Stimulated activated CD4-positive, alpha-beta T cell treated with anti-CD3 and anti-CD28 coated beads, Interleukin-1b, Interleukin-23, amount 100 ng/mL, for 1 hour (primary cell): ENCODE results near the gene USP17L10.
"Not testable (repeated sequence)": the region's sequence is repeated elsewhere in the genome, so short reads cannot be mapped to it uniquely, and the experiment has no call there.

Experiments used
- DNase-seq, 2 donors: peaks; one replicate each; pipeline ENCODE4 v3.0.0-alpha.2; 2020; ENCODE audit warnings: low read depth in 2 of 2

The USP17L10 gene, protein sequence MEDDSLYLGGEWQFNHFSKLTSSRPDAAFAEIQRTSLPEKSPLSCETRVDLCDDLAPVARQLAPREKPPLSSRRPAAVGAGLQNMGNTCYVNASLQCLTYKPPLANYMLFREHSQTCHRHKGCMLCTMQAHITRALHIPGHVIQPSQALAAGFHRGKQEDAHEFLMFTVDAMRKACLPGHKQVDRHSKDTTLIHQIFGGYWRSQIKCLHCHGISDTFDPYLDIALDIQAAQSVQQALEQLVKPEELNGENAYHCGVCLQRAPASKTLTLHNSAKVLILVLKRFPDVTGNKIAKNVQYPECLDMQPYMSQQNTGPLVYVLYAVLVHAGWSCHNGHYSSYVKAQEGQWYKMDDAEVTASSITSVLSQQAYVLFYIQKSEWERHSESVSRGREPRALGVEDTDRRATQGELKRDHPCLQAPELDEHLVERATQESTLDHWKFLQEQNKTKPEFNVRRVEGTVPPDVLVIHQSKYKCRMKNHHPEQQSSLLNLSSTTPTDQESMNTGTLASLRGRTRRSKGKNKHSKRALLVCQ

DNA sequence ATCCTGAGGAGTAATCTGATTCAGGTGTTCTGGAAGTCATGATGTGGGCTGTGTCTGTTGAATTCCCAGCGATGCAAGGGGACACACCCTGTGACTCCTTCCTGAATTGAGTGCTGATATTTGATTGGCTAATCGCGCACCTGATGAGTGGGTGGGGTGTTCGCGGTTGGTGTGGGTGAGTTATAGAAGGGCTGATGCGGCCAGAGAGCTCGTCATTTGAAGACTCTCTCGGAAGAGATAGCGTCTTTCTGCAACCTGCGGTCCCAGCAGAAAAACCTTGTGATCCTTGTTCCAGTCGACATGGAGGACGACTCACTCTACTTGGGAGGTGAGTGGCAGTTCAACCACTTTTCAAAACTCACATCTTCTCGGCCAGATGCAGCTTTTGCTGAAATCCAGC is at the start of gene USP17L10:
Gene USP17L10 (plus strand): TSS at position 301 of the 400 bp plus-strand sequence. CDS start 0 bp downstream, at position 301.
- not testable (repeated sequence) for DNase-seq

DNA sequence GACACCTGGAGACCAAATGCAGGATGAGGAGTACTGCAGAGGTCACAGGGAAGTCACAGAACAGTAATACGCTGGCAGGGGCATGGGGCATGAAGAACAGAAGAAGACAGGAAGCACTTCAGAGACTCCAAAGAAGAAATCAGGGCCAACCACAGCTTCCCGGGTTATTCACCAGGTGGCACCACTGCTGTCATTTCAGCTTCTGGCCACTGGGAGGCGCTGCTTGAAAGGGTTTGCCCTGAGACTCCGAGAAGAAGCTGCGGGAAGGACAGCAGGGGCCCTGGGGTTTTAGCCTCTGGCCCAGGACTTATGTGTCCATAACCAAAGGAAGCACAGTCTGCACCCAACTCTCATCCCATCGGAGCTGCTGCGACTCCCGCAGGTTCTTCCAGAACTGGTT is 44.5 kb upstream of the USP17L10 start:
- DNase-seq, result not testable (repeated sequence)

DNA sequence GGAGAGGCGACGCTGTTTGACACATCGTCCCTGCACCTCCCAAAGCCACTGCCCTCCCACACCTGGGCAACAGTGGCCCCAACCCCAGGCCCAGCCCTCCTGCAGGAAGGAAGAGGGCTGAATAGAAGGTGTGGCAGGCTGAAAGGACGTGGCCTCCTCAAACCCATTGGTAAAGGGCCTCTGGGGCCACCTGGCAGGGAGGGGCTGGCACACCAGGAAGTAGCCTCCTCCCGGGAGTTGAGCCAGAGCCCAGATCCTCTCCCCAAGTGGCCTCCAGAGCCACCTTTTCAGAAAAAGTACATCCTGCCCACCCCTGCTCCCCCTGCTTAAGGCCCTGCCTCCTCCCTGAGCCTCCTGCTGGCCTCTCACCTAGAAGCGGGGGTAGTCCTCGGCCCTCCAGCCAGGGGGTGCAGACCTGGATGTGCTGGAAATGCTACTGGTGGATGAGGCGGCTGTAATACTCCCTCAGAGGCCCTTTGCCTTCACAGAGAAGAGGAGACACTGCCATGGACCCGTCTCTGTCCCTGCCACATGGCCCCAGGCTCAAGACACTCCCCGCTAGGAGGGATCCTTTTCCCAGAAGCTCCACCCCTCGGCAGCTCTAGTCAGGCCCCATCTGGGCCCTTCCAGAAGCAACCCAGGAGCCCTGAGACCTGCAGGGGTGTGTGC is 40.5 kb upstream of the USP17L10 start, which contains the start of gene FAM90A26:
Gene FAM90A26 (plus strand): TSS at position 619 of the 669 bp plus-strand sequence. CDS start 2,764 bp downstream, outside the sequence.
- DNase-seq, result not testable (repeated sequence)

DNA sequence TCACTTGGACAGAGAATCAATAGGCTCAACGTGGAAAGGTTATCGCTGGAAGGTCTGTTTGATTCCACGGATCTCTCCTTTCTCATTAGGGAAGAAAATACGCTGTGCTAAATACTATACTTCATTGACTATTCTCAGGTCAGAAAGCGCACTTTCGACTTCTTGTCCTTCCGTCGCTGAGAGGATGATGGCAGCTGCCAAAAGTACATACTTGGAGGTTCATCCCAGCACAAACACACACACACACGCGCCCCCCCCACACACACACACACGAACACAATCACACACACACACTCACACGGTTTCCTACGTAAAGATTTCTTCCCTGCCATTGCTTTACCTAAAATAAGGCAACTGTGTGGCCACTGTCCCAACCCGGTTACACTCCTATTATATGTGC is 4.2 kb downstream of the USP17L10 start:
- DNase-seq, result not testable (repeated sequence)

DNA sequence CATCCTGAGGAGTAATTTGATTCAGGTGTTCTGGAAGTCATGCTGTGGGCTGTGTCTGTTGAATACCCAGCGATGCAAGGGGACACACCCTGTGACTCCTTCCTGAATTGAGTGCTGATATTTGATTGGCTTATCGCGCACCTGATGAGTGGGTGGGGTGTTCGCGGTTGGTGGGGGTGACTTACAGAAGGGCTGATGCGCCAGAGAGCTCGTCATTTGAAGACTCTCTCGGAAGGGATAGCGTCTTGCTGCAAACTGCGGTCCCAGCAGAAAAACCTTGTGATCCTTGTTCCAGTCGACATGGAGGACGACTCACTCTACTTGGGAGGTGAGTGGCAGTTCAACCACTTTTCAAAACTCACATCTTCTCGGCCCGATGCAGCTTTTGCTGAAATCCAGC is 4.6 kb downstream of the USP17L10 start, which contains the start of gene USP17L11:
Gene USP17L11 (plus strand): TSS at position 301 of the 400 bp plus-strand sequence. CDS start 0 bp downstream, at position 301.
- not testable (repeated sequence) for DNase-seq

DNA sequence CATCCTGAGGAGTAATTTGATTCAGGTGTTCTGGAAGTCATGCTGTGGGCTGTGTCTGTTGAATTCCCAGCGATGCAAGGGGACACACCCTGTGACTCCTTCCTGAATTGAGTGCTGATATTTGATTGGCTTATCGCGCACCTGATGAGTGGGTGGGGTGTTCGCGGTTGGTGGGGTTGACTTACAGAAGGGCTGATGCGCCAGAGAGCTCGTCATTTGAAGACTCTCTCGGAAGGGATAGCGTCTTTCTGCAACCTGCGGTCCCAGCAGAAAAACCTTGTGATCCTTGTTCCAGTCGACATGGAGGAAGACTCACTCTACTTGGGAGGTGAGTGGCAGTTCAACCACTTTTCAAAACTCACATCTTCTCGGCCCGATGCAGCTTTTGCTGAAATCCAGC is 9.4 kb downstream of the USP17L10 start, which contains the start of gene USP17L12:
Gene USP17L12 (plus strand): TSS at position 301 of the 400 bp plus-strand sequence. CDS start 0 bp downstream, at position 301.
- not testable (repeated sequence) for DNase-seq

DNA sequence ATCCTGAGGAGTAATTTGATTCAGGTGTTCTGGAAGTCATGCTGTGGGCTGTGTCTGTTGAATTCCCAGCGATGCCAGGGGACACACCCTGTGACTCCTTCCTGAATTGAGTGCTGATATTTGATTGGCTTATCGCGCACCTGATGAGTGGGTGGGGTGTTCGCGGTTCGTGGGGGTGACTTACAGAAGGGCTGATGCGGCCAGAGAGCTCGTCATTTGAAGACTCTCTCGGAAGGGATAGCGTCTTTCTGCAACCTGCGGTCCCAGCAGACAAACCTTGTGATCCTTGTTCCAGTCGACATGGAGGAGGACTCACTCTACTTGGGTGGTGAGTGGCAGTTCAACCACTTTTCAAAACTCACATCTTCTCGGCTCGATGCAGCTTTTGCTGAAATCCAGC is 14.1 kb downstream of the USP17L10 start, which contains the start of gene USP17L13:
Gene USP17L13 (plus strand): TSS at position 301 of the 400 bp plus-strand sequence. CDS start 0 bp downstream, at position 301.
- DNase-seq, result not testable (repeated sequence)

DNA sequence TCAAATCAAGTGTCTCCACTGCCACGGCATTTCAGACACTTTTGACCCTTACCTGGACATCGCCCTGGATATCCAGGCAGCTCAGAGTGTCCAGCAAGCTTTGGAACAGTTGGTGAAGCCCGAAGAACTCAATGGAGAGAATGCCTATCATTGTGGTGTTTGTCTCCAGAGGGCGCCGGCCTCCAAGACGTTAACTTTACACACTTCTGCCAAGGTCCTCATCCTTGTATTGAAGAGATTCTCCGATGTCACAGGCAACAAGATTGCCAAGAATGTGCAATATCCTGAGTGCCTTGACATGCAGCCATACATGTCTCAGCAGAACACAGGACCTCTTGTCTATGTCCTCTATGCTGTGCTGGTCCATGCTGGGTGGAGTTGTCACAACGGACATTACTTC is 19.8 kb downstream of the USP17L10 start:
- not testable (repeated sequence) for DNase-seq

DNA sequence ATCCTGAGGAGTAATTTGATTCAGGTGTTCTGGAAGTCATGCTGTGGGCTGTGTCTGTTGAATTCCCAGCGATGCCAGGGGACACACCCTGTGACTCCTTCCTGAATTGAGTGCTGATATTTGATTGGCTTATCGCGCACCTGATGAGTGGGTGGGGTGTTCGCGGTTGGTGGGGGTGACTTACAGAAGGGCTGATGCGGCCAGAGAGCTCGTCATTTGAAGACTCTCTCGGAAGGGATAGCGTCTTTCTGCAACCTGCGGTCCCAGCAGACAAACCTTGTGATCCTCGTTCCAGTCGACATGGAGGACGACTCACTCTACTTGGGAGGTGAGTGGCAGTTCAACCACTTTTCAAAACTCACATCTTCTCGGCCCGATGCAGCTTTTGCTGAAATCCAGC is 23.6 kb downstream of the USP17L10 start, which contains the start of gene USP17L15:
Gene USP17L15 (plus strand): TSS at position 301 of the 400 bp plus-strand sequence. CDS start 0 bp downstream, at position 301.
- DNase-seq, result not testable (repeated sequence)

DNA sequence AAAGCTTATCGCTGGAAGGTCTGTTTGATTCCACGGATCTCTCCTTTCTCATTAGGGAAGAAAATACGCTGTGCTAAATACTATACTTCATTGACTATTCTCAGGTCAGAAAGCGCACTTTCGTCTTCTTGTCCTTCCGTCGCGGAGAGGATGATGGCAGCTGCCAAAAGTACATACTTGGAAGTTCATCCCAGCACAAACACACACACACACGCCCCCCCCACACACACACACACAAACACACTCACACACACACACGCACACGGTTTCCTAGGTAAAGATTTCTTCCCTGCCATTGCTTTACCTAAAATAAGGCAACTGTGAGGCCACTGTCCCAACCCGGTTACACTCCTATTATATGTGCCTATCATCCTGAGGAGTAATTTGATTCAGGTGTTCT is 28.0 kb downstream of the USP17L10 start:
- not testable (repeated sequence) for DNase-seq

DNA sequence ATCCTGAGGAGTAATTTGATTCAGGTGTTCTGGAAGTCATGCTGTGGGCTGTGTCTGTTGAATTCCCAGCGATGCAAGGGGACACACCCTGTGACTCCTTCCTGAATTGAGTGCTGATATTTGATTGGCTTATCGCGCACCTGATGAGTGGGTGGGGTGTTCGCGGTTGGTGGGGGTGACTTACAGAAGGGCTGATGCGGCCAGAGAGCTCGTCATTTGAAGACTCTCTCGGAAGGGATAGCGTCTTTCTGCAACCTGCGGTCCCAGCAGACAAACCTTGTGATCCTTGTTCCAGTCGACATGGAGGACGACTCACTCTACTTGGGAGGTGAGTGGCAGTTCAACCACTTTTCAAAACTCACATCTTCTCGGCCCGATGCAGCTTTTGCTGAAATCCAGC is 33.1 kb downstream of the USP17L10 start, which contains the start of gene USP17L17:
Gene USP17L17 (plus strand): TSS at position 301 of the 400 bp plus-strand sequence. CDS start 0 bp downstream, at position 301.
- not testable (repeated sequence) for DNase-seq

DNA sequence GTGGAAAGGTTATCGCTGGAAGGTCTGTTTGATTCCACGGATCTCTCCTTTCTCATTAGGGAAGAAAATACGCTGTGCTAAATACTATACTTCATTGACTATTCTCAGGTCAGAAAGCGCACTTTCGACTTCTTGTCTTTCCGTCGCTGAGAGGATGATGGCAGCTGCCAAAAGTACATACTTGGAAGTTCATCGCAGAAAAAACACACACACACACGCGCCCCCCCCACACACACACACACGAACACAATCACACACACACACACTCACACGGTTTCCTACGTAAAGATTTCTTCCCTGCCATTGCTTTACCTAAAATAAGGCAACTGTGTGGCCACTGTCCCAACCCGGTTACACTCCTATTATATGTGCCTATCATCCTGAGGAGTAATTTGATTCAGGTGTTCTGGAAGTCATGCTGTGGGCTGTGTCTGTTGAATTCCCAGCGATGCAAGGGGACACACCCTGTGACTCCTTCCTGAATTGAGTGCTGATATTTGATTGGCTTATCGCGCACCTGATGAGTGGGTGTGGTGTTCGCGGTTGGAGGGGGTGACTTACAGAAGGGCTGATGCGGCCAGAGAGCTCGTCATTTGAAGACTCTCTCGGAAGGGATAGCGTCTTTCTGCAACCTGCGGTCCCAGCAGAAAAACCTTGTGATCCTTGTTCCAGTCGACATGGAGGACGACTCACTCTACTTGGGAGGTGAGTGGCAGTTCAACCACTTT is 37.7 kb downstream of the USP17L10 start, which contains the start of gene USP17L18:
Gene USP17L18 (plus strand): TSS at position 678 of the 728 bp plus-strand sequence. CDS start 0 bp downstream, at position 678.
- not testable (repeated sequence) for DNase-seq

DNA sequence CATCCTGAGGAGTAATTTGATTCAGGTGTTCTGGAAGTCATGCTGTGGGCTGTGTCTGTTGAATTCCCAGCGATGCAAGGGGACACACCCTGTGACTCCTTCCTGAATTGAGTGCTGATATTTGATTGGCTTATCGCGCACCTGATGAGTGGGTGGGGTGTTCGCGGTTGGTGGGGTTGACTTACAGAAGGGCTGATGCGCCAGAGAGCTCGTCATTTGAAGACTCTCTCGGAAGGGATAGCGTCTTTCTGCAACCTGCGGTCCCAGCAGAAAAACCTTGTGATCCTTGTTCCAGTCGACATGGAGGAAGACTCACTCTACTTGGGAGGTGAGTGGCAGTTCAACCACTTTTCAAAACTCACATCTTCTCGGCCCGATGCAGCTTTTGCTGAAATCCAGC is 42.6 kb downstream of the USP17L10 start, which contains the start of gene USP17L19:
Gene USP17L19 (plus strand): TSS at position 301 of the 400 bp plus-strand sequence. CDS start 0 bp downstream, at position 301.
- DNase-seq, result not testable (repeated sequence)

DNA sequence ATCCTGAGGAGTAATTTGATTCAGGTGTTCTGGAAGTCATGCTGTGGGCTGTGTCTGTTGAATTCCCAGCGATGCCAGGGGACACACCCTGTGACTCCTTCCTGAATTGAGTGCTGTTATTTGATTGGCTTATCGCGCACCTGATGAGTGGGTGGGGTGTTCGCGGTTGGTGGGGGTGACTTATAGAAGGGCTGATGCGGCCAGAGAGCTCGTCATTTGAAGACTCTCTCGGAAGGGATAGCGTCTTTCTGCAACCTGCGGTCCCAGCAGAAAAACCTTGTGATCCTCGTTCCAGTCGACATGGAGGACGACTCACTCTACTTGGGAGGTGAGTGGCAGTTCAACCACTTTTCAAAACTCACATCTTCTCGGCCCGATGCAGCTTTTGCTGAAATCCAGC is 47.4 kb downstream of the USP17L10 start, which contains the start of gene USP17L20:
Gene USP17L20 (plus strand): TSS at position 301 of the 400 bp plus-strand sequence. CDS start 0 bp downstream, at position 301.
- DNase-seq, result not testable (repeated sequence)
